Endothelial cell of hepatic sinusoid (primary cell): ENCODE results near the gene COL27A1.

ENCODE experiments used
- in situ Hi-C: cut with HindIII; loops from 2 replicates; pipeline ENCODE4 v1.10.0; 2017; ENCODE audit warnings: low sequenced_read_pairs

Gene COL27A1

DNA sequence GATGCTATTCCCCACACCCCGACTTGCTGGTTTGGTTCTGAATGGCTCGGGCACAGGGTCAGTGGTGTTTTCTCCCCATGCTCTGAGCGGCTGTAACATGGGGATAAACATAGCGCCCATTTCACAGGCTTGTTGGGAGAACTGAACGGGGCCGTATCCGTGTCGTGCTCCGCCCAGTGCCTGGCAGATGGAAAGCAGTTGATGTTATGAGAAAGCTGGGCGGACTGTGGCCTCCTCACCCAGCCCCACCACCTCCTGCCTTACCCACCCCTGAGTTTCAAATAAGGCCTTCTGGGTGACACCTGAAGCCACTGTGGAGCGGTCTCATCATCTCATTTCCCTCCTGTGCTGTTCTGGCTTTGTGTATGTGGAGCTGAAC lies 188.8 kb downstream of the COL27A1 start:
- in situ Hi-C loops, result no loop called here

- in situ Hi-C loops, result no loop called here
These were observed 189.4 kb downstream of the COL27A1 start for GRCh38 chr9:114344692-114345091.

- in situ Hi-C loops, result no loop called here
These were observed 190.2 kb downstream of the COL27A1 start for GRCh38 chr9:114345493-114346065.

GRCh38 chr9:114346146-114346545 lies 190.8 kb downstream of the COL27A1 start:
- in situ Hi-C loops, result no loop called here

DNA sequence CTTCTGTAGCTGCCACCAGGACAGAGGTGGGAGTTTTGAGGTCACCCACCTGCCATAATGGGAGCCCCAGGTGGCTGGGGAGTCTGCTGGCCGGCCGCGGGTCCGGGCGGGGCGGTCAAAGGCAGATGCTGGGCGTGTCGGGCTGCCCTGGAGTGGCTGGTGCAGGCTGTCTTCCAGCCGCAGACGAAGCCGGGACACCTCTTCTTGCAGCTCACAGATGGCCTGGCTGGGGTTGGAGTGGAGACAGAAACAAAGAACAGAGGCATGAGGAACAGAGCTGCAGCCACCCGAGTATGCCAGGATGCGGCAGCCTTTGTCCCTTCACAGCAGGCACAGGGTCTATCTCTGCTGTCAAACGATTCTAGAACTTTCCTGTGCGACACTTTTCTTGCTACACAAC lies 192.3 kb downstream of the COL27A1 start:
- in situ Hi-C loops, result no loop called here

DNA sequence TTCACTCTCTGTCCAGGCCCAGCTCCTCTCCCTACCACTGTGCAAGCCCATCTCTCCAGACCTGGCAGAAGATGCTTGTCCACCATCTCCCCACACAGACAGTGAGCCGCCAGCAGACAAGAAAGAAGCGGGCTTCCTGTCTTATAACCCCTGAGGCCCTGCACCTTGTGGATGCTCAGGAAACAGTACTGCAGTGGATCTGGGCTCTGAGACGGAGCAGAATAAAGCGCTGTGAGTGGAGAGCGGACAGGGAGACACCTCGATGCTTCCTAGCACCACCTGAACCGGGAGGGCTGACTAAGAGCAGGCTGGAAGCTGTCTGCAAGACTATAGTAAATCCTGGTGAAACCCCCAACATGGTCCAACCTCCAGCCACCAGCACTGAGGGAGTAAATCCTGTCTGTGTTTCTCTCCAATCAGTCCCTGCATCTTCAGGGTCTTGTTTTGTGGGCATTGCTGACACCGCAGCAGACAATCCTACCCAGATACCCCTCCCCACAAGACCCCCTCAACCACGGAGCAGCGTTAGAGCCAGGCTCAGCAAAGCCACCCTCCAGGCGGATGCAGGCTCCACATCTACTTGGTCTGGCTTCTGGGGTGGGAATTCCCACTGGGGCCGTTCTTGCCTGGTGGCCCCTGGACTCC lies 193.0 kb downstream of the COL27A1 start:
- in situ Hi-C loops, result no loop called here

DNA sequence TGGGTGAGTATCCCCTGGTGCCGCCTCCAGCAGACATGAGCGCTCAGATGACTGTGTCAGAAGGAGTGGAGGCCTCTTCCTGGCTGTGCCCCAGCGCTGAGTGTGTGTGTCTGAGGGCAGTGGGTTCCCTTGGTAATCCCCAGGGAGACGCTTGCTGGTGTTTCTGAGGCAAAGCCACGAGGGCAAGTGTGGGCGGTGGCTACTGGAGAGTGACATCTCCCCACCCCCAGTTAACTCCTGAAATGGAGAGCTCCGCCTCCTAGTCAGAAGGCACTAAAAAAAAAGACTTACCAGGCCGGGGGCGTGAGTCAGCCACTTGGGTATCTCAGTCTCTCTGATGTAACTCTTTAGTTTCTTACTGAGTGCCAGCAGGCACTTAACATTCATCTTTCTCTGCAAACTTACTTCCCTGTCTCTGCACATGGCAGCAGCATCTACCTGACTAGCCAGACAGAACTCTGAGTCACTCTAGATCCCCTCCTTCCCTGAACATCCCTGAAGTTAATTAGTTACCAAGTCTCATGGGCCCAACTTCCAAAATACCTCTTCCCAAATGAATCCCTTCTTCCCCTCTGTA lies 193.7 kb downstream of the COL27A1 start:
- in situ Hi-C loops, result no loop called here

- in situ Hi-C loops, result no loop called here
These were observed 194.6 kb downstream of the COL27A1 start for GRCh38 chr9:114349713-114350480.

DNA sequence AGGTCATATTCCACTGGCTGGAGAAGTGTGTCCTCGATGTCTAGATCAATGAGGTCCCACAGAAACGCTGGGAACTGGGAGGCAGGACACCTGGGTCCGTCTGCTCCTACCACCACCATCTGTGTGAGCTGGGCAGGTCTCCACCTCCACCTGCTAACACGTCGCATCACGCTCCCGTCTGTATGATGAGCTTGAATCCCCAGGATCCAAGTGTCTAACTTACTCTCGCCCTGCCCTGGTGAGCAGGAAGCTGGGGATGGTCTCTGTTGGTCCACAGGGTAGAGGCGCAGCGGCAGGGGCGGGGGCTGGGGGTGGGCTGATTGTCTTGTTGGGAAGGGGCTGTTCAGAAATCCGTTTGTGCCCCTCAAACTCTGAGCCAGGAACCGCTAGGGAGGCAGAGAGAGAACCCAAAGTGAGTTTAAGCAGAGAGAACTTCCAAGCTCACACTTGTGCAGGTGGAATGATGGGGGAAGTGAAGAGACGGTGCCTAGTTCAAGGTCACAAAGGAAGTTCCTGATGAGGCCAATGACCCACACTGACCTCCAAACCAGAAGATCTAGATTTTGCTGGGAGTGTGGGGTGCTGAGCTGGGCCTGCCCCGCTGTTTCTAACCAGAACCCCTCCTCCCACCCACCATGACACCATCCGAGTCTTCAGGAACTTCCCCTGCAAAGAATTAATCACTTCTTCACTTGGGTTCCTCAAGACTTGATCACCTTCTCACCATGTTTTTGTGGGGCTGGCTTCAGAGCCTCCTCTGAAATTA lies 195.5 kb downstream of the COL27A1 start:
- in situ Hi-C loops, result no loop called here

DNA sequence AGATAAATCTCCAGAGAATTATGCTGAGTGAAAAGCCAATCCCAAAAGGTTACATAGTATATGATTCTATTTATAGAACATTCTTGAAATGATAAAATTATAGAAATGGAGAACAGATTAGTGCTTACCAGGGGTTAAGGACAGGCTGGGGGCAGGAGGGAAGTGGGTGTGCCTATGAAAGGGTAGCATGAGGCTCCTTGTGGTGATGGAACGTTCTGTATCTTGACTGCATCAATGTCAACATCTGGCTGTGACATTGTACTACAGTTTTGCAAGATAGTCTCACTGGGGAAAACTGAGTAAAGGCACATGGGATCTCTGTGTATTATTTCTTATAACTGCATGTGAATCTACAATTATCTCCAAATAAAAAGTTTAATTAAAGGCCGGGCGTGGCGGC lies 196.6 kb downstream of the COL27A1 start:
- in situ Hi-C loops, result no loop called here

DNA sequence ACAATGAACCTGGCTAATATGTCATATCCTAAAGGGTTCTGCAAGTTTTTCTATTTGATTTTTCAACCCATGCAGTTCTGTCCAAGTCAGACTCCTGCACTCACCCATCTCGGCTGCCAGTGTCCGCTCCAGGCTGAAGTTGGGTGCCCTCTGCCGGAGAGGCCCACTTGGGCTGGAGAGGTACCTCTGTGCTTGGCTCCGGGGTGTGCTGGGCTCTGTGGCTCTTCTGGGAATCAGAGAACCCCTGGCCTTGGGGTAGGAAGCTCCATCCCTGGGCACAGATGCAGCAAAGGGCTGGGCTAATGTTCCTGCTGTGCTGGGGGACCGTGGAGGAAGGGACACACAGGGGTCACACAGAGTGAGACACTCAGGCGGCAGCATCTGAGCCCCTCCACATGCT lies 200.5 kb downstream of the COL27A1 start:
- in situ Hi-C loops, result no loop called here

DNA sequence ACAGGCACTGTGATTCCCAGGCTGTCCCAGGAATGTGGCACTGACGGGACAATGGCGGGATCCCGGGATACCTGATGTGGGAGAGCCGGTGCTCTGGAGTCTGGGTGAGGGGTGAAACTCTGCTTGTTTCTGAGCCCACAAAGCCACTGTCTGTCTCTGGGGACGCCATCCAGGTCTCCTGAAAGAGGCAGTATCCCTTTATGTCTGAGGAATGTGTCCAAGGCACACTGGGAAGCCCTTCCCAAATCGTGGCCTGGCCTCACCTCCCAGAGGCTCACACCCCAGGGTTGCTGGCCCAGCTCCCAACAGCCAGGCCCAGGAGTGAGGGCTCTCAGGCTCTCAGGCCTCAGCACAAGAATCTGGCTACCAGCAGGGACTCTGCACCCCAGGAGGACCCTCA lies 201.5 kb downstream of the COL27A1 start:
- in situ Hi-C loops, result no loop called here

DNA sequence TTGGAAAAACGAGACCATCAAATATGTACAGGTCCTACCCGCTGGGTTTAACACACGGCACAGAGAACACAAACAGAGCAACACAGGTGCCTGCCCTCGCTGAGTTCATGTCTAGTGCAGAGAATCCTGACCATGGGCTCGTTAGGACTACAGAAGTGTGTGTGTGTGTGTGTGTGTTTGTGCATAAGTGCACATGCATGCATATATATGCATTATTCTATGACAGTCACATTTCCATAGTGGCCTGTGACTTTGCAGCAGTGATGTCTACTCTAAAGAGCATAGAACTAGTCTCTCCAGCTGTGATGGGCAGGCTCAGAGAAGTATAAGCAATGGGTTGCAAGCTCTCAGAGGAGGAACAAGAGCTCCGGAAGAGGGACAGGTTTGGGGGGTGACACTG lies 202.0 kb downstream of the COL27A1 start:
- in situ Hi-C loops, result no loop called here

GRCh38 chr9:114357911-114358328 lies 202.6 kb downstream of the COL27A1 start:
- in situ Hi-C loops, result no loop called here

DNA sequence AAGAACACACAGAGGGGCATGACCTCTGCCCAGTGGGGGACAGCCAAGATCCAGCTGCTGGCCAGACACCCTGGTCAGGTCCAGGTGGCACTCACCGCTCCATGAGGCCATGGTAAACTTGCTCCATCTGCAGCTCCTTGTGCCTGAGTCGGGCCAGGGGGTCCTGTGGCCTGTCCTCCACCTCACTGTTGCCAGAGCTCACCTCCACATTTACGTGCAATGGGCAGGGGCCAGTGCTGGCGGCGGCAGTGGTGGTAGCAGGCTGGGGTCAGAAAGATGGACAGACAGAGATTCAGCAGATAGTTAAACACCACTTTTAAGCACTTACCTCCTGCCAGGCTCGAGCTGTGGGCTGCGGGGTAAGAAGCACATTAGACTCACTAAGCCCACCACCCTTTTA lies 204.5 kb downstream of the COL27A1 start:
- in situ Hi-C loops, result no loop called here

GRCh38 chr9:114361542-114361941 lies 206.2 kb downstream of the COL27A1 start:
- in situ Hi-C loops, result no loop called here
